ENCODE data around the gene TPST2.

The TPST2 gene

DNA sequence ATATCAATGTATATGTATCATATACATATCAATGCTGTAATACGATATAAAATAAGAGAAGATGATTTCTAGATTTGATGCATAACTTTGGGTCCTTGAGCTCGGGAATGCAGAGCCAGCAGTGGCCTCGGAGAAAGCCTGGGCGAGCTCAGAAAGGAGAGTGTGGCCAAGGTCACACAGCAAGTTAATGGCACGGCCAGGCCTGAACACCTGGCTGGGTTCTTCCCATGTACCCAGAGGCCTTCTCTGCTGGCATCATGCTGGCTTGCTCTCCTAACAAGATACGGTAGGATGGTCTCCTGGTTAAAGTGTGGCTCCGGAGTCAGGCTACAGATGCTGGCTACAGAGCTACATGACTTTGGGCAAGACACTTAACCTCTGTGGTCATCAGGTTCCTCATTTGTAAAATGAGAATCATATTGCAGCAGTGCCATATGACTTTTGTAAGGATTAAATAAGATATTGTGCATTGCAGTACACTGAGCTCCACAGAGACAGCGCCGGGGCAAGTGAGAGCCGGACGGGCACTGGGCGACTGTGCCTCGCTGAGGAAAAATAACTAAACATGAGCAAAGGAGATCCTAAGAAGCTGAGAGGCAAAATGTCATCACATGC lies 29.9 kb downstream of the TPST2 start:
- no peak for DNase-seq (ENCODE audit: extremely low read depth in 1 of 2, low read depth in 1 of 2)

GRCh38 chr22:26558248-26558895 lies 31.6 kb downstream of the TPST2 start:
- no peak for DNase-seq (ENCODE audit: extremely low read depth in 1 of 2, low read depth in 1 of 2)

GRCh38 chr22:26556904-26557303 lies 33.0 kb downstream of the TPST2 start:
- DNase-seq (ENCODE audit: extremely low read depth in 1 of 2, low read depth in 1 of 2): no peak

- DNase-seq (ENCODE audit: extremely low read depth in 1 of 2, low read depth in 1 of 2): no peak
Measured at GRCh38 chr22:26555478-26555877, 34.5 kb downstream of the TPST2 start.

GRCh38 chr22:26554956-26555355 lies 35.0 kb downstream of the TPST2 start:
- DNase-seq (ENCODE audit: extremely low read depth in 1 of 2, low read depth in 1 of 2): no peak

DNA sequence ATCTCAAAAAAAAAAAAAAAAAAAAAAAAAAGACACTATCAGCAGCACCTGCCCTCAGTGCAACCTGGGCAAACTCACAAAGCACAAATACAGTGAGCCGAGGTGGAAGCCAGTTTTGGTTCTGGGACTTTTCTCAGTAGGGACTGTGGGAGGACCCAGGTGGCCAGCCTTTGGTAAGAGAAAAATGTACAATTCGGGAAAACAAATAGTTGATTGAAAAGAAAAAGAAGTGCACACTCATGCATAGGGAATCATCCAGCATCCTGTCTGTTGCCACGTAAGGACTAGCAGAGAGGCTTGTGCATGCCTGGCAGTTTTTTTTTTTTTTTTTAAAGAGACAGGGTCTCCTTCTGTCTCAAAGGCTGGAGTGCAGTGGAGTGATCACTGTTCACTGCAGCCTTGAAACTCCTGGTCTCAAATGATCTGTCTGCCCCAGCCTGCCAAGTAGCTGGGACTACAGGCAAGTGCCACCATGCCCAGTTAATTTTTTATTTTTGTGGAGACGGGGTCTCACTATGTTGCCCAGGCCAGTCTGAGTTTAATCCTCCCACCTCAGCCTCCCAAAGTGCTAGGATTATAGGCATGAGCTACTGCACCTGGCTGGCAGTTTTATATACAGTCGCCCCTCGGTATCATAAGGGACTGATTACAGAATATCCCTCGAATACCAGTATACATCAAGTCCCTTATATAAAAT lies 36.7 kb downstream of the TPST2 start:
- DNase-seq (ENCODE audit: extremely low read depth in 1 of 2, low read depth in 1 of 2): no peak

GRCh38 chr22:26552466-26552865 lies 37.5 kb downstream of the TPST2 start:
- no peak for DNase-seq (ENCODE audit: extremely low read depth in 1 of 2, low read depth in 1 of 2)

- DNase-seq (ENCODE audit: extremely low read depth in 1 of 2, low read depth in 1 of 2): no peak
Measured at GRCh38 chr22:26551568-26551967, 38.4 kb downstream of the TPST2 start.

DNA sequence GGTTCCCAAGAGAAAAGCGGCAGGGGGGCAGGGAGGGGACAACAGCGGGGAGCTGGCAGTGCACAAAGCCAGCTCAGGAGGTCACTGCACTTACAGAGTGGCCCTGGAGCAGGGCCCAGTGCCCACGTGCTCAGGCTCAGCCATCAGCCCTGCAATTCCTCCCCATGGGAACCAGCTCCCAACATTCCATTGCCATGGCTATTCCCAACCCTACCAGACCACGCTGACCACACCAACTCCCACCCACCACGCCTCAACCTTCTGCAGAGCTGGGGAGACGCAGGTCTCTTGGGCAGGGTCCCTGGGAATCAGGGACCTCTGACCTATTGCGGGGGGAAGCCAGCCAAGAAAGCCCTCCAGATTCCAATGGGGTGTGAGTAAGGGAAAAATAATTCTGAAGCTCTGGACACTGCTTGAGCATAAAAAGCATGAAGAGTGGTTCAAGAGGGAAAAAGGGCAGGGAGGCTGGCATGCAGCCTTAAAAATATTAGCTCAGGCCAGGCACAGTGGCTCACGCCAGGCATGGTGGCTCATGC lies 39.4 kb downstream of the TPST2 start:
- DNase-seq (ENCODE audit: extremely low read depth in 1 of 2, low read depth in 1 of 2): no peak

DNA sequence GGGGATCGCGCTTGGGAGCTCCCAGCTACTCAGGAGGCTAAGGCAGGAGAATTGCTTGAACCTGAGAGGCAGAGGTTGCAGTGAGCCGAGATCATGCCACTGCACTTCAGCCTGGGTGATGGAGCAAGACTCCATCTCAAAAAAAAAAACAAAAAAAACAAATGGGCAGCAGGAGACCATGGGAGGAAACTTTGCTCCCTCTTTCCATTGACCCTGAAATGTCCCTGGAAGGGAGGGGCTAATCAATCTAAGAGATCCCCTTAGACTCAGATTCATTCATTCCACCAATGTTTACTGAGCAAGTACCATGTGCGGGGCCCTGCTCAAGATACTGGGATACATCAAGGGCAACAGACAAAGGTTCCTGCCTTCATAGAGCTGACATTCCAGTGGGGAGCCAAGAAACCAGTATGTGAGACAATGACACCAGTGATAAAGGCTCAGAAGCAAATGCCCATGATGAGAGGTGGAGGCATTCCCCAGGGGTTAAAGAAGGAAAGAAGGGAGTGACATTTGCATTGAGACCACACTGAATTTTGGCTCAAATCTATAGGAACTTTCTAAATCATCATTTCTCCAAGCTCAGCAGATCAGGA lies 39.9 kb downstream of the TPST2 start:
- DNase-seq (ENCODE audit: extremely low read depth in 1 of 2, low read depth in 1 of 2): no peak

DNA sequence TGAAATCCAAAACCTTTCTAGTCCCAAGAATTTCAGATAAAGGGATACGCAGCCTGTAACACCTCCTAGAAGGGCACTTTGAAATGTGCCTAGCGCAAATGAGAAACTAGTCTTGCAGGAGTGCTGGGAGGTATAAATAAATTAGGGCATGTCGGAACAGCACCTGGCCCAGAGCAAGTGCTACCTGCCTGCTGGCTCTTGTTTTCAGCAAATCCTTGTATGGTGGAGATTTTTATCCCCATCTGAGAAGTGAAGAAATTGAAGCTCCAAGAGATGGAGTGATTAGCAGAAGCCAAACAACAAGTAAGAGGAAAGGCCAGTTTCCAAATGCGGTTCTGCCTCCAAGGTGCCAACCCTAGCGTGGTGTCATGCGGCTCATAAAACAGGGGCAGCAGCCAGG lies 40.9 kb downstream of the TPST2 start:
- DNase-seq (ENCODE audit: extremely low read depth in 1 of 2, low read depth in 1 of 2): no peak

DNA sequence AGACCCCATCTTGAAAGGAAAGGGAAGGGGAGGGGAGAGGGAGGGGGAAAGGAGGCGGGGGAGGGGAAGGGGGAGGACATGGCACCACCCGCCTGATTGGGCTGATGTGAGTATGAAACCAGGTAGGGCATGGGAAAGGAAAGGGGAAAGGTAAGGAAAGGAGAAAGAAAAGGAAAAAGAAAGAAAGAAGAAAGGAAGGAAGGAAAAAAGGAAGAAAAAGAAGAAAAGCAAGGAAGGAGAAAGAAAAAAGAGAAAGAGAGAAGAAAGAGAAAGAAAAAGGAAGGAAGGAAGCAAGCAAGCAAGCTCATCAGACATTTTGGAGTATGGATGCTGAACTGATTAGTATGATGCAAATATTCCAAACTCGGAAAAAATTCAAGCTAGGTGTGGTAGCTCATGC lies 41.6 kb downstream of the TPST2 start:
- no peak for DNase-seq (ENCODE audit: extremely low read depth in 1 of 2, low read depth in 1 of 2)

DNA sequence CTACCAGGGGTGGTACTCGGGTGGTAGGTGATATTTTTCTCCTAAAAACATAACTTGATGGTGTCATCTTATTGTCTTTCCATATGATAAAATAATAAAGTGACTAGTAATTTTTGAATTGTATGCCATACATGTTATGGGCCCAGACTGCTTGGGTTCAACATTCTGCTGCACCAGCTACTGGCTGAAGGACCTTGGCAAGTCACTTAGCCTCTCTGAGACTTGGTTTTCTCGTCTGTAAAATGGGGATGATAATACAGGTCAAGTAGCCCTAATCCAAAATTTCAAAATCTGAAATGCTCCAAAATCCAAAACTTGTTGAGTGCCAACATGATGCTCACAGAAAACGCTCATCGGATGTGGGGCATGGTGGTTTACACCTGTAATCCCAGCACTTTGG lies 42.1 kb downstream of the TPST2 start:
- no peak for DNase-seq (ENCODE audit: extremely low read depth in 1 of 2, low read depth in 1 of 2)

- no peak for DNase-seq (ENCODE audit: extremely low read depth in 1 of 2, low read depth in 1 of 2)
Measured at GRCh38 chr22:26547426-26547825, 42.5 kb downstream of the TPST2 start.

DNA sequence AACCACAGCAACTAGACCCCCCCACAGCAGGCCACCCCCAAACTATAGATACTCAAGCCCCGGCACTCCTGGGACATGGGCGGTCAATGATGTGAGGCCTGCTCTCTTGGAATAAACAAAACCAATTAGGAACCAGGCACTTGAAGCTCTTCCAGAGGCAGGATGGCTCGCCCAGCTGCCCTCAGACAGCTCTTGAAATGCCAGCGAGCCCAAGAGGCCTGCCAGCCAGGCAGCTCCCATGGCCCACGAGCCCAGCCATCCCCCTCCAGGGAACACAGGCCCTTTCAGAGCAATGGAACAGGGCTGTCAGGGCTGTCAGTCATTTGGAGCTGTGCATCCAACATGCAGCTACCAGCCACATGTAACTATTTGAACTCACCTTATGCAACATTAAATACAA lies 43.6 kb downstream of the TPST2 start:
- DNase-seq (ENCODE audit: extremely low read depth in 1 of 2, low read depth in 1 of 2): no peak

GRCh38 chr22:26545827-26546226 lies 44.1 kb downstream of the TPST2 start:
- DNase-seq (ENCODE audit: extremely low read depth in 1 of 2, low read depth in 1 of 2): no peak

GRCh38 chr22:26545385-26545784 lies 44.5 kb downstream of the TPST2 start:
- DNase-seq (ENCODE audit: extremely low read depth in 1 of 2, low read depth in 1 of 2): no peak

GRCh38 chr22:26544489-26544888 lies 45.4 kb downstream of the TPST2 start:
- DNase-seq (ENCODE audit: extremely low read depth in 1 of 2, low read depth in 1 of 2): no peak

GRCh38 chr22:26542831-26543230 lies 47.1 kb downstream of the TPST2 start:
- DNase-seq (ENCODE audit: extremely low read depth in 1 of 2, low read depth in 1 of 2): no peak

GRCh38 chr22:26541167-26541819 lies 48.6 kb downstream of the TPST2 start:
- no peak for DNase-seq (ENCODE audit: extremely low read depth in 1 of 2, low read depth in 1 of 2)

DNA sequence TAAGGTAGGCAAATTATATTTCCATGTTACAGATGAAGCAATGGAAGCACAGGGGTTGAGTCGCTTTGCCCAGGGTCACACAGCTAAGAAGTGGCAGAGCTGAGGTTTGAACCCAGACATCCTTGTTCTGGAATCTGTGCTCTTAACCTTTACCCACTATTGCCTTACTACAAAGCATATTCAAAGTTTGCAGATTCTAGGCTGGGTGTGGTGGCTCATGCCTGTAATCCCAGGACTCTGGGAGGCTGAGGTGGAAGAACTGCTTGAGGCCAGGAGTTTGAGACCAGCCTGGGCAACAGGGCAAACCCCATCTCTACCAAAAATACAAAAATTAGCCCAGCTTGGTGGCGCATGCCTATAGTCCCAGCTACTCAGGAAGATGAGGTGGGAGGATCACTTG lies 49.8 kb downstream of the TPST2 start:
- DNase-seq (ENCODE audit: extremely low read depth in 1 of 2, low read depth in 1 of 2): no peak

Data from activated CD8-positive, alpha-beta memory T cell treated with anti-CD3 and anti-CD28 coated beads for 1 hour (primary cell).